ENCODE data around the gene HMGCS2.
A peak's percentile ranks its signal among the peaks of the same experiment; 100 is the strongest.
"Not testable (repeated sequence)": the region's sequence is repeated elsewhere in the genome, so short reads cannot be mapped to it uniquely, and the experiment has no call there.

HMGCS2 gene

DNA sequence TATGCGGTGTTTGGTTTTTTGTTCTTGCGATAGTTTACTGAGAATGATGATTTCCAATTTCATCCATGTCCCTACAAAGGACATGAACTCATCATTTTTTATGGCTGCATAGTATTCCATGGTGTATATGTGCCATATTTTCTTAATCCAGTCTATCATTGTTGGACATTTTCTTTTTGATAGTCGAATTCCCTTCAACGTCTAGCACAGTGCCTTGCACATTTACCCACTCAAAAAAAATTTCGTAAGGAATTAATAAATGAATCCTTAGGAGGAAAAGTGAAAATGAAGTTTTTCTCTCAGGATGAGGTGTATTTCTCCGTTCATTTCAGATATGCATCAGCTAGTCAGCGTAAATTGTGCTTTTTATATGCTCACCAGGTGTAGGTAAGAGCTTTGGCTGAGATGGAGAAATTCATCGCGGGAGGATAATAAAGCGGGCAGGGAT, 57.3 kb downstream of the HMGCS2 start:
- peaks cover 10% of the 10 kb centered on the region for H3K36me3 ChIP-seq (replicated peaks)
- peak overlapping the region; percentile 92 for H3K4me3 ChIP-seq
- H3K9me3 ChIP-seq; DNase-seq (ENCODE audit: low spot score in 2 of 2); in situ Hi-C loops (cut with MboI; ENCODE audit: low sequenced_read_pairs): not testable (repeated sequence)
- H3K4me1 ChIP-seq: peaks cover 44% of the 10 kb centered on the region
- H3K27me3 ChIP-seq (ENCODE audit: low read depth): peaks cover 11% of the 10 kb centered on the region; the same call in 1 of the 2 replicates

- DNase-seq (ENCODE audit: low spot score in 2 of 2); in situ Hi-C loops (cut with MboI; ENCODE audit: low sequenced_read_pairs); H3K4me3 ChIP-seq; H3K36me3 ChIP-seq (replicated peaks); H3K9me3 ChIP-seq: not testable (repeated sequence)
- peaks cover 11% of the 10 kb centered on the region; the same call in 1 of the 2 replicates for H3K27me3 ChIP-seq (ENCODE audit: low read depth)
- peaks cover 15% of the 10 kb centered on the region for H3K4me1 ChIP-seq
Observed at GRCh38 chr1:119706599-119706998, 62.1 kb downstream of the HMGCS2 start.

- no peak for DNase-seq (ENCODE audit: low spot score in 2 of 2)
- Histone ChIP-seq H3K4me3 (no peak overlapping the region), H3K9me3 (peaks cover 9% of the 10 kb centered on the region; the same call in 1 of the 2 replicates), H3K27me3 (ENCODE audit: low read depth) (peaks cover 9% of the 10 kb centered on the region; the same call in 1 of the 2 replicates), H3K4me1 (no peaks in the 10 kb centered on the region), H3K36me3 (replicated peaks) (no peaks in the 10 kb centered on the region)
- in situ Hi-C loops (cut with MboI; ENCODE audit: low sequenced_read_pairs): no loop called here
Observed at GRCh38 chr1:119703666-119704450, 64.8 kb downstream of the HMGCS2 start.

DNA sequence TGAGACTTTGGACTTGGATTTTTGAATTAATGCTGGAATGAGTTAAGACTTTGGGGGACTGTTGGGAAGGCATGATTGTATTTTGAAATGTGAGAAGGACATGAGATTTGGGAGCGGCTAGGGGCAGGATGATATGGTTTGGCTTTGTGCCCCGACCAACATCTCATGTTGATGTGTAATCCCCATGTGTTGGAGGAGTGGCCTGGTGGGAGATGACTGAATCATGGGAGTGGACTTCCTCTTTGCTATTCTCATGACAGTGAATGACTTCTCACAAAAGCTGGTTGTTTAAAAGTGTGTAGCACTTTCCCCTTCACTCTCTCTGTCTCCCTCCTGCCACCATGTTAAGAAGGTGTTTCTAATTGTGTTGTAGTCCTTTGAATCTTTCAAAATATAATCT, 66.3 kb downstream of the HMGCS2 start:
- no peaks in the 10 kb centered on the region for H3K36me3 ChIP-seq (replicated peaks)
- no peaks in the 10 kb centered on the region for H3K4me1 ChIP-seq
- DNase-seq (ENCODE audit: low spot score in 2 of 2): no peak
- peaks cover 9% of the 10 kb centered on the region; the same call in 1 of the 2 replicates for H3K9me3 ChIP-seq
- in situ Hi-C loops (cut with MboI; ENCODE audit: low sequenced_read_pairs): no loop called here
- no peak overlapping the region for H3K4me3 ChIP-seq
- H3K27me3 ChIP-seq (ENCODE audit: low read depth): 0 out of 2 replicates have a peak, but pooled peaks cover 2% of the 10 kb centered on the region

- no peaks in the 10 kb centered on the region for H3K36me3 ChIP-seq (replicated peaks)
- H3K9me3 ChIP-seq: peaks cover 9% of the 10 kb centered on the region; the same call in 1 of the 2 replicates
- H3K27me3 ChIP-seq (ENCODE audit: low read depth): no peaks in the 10 kb centered on the region
- no peak for DNase-seq (ENCODE audit: low spot score in 2 of 2)
- no peaks in the 10 kb centered on the region for H3K4me1 ChIP-seq
- in situ Hi-C loops (cut with MboI; ENCODE audit: low sequenced_read_pairs): no loop called here
- no peak overlapping the region for H3K4me3 ChIP-seq
Observed at GRCh38 chr1:119701659-119702058, 67.0 kb downstream of the HMGCS2 start.

DNA sequence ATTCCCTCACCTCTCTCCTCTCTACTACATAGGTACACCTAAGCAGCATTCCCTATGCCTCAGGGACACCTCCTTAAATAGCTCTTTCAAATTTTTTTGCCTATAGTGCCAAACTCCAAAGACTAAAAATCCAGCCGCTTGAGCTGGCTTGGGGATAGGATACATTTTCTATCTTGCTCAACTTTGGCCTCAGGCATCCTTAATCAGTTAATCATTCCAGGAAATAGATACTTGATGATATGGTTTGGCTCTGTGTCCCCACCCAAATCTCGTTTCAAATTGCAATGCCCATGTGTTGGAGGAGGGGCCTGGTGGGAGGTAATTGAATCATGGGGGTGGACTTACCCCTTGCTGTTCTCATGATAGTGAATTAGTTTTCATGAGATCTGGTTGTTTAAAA, 68.4 kb downstream of the HMGCS2 start:
- Histone ChIP-seq H3K4me1 (no peaks in the 10 kb centered on the region), H3K36me3 (replicated peaks) (no peaks in the 10 kb centered on the region), H3K9me3 (peaks cover 9% of the 10 kb centered on the region), H3K27me3 (ENCODE audit: low read depth) (no peaks in the 10 kb centered on the region), H3K4me3 (no peak overlapping the region)
- in situ Hi-C loops (cut with MboI; ENCODE audit: low sequenced_read_pairs): no loop called here
- DNase-seq (ENCODE audit: low spot score in 2 of 2): no peak
